HepG2 (cell line): ENCODE data around the gene PRKAR2B. TPM values are rescaled to one million over a fixed set of nuclear protein-coding genes. Genes with fewer than 3 reads are reported as not detected.

Experiments
- ARID4A ChIP-seq: sonication (generic); formaldehyde crosslinking; IDR thresholded peaks from 2 replicates; pipeline ENCODE4 v1.5.0; 2020; ENCODE audit warnings: mild to moderate bottlenecking, missing genetic modification reagents, borderline replicate concordance
- ETV5 ChIP-seq: IDR thresholded peaks from 2 replicates; pipeline ENCODE4 v1.6.1; 2018; ENCODE audit warnings: missing biosample characterization, missing genetic modification reagents, inconsistent platforms, borderline replicate concordance
- HBP1 ChIP-seq: IDR thresholded peaks from 2 replicates; pipeline ENCODE4 v1.6.1; 2016; ENCODE audit warnings: low read depth, control low read depth
- HCFC1 ChIP-seq: fragments of 150-350 bp; IDR thresholded peaks from 2 replicates; pipeline ENCODE4 v1.6.1; 2014; ENCODE audit warnings: low read depth, low read length
- HNRNPH1 ChIP-seq: fragments of 200-400 bp; formaldehyde crosslinking; optimal IDR thresholded peaks from 2 replicates; pipeline ENCODE3; 2017; ENCODE audit warnings: mild to moderate bottlenecking, low read depth, low read length
- KDM5B ChIP-seq: sonication (generic); formaldehyde crosslinking; IDR thresholded peaks from 2 replicates; pipeline ENCODE4 v1.4.0; 2020; ENCODE audit warnings: missing genetic modification reagents, mild to moderate bottlenecking, borderline replicate concordance
- KLF13 ChIP-seq: sonication (generic); formaldehyde crosslinking; IDR thresholded peaks from 2 replicates; pipeline ENCODE4 v1.4.0; 2020; ENCODE audit warnings: mild to moderate bottlenecking, missing genetic modification reagents
- MXD4 ChIP-seq: IDR thresholded peaks from 2 replicates; pipeline ENCODE4 v1.6.1; 2016; ENCODE audit warnings: mild to moderate bottlenecking, missing biosample characterization, missing genetic modification reagents
- NFYB ChIP-seq: sonication (generic); formaldehyde crosslinking; IDR thresholded peaks from 2 replicates; pipeline ENCODE4 v1.4.0; 2020; ENCODE audit warnings: missing genetic modification reagents
- PHF5A ChIP-seq: IDR thresholded peaks from one replicate; pipeline ENCODE4 v1.6.1; 2018; ENCODE audit warnings: low read depth, missing genetic modification reagents; ENCODE audit not compliant: unreplicated experiment
- SAP130 ChIP-seq: IDR thresholded peaks from 2 replicates; pipeline ENCODE4 v1.6.1; 2016; ENCODE audit warnings: low read depth
- SNAPC2 ChIP-seq: sonication (generic); formaldehyde crosslinking; IDR thresholded peaks from 2 replicates; pipeline ENCODE4 v1.8.1; 2022; ENCODE audit warnings: mild to moderate bottlenecking, missing genetic modification reagents
- SOX13 ChIP-seq, 3 experiments: fragments of 450-650 bp in 1 of 3; sonication (generic) in 1 of 3; formaldehyde crosslinking in 1 of 3; IDR thresholded peaks in 2 of 3; conservative IDR thresholded peaks in 1 of 3; 2 replicates each; pipeline versions ENCODE4 v1.5.0 to v1.6.1; 2016 to 2020; ENCODE audit warnings: antibody characterized with exemption in 1 of 3, mild to moderate bottlenecking in 1 of 3, missing compliant biosample characterization in 1 of 3, missing genetic modification reagents in 1 of 3, moderate library complexity in 1 of 3
- SRSF1 ChIP-seq: fragments of 200-400 bp; formaldehyde crosslinking; optimal IDR thresholded peaks from 2 replicates; pipeline ENCODE3; 2017; ENCODE audit warnings: mild to moderate bottlenecking, low read depth, low read length, moderate library complexity
- ZC3H4 ChIP-seq: sonication (generic); formaldehyde crosslinking; IDR thresholded peaks from 2 replicates; pipeline ENCODE4 v1.4.0; 2020; ENCODE audit warnings: missing genetic modification reagents, borderline replicate concordance
- ZFX ChIP-seq: sonication (generic); formaldehyde crosslinking; IDR thresholded peaks from 2 replicates; pipeline ENCODE4 v1.4.0; 2020; ENCODE audit warnings: mild to moderate bottlenecking, low read depth, missing genetic modification reagents, moderate library complexity
- ZKSCAN1 ChIP-seq: fragments of 150-350 bp; IDR thresholded peaks from 2 replicates; pipeline ENCODE4 v1.6.1; 2014; ENCODE audit warnings: low read length
- ZNF274 ChIP-seq: sonication (generic); formaldehyde crosslinking; IDR thresholded peaks from 2 replicates; pipeline ENCODE4 v1.5.1; 2020; ENCODE audit warnings: mild to moderate bottlenecking, missing genetic modification reagents
- ZNF572 ChIP-seq: sonication (generic); formaldehyde crosslinking; IDR thresholded peaks from 2 replicates; pipeline ENCODE4 v1.5.1; 2020; ENCODE audit warnings: mild to moderate bottlenecking, missing genetic modification reagents
- polyA plus RNA-seq, 8 experiments: library from polyadenylated mRNA; depleted of rRNA in 3 of 8; stranded (reverse) in 7 of 8; unstranded in 1 of 8; fragments of >200 nt; fragmentation: Illumina TruSeq in 4 of 8; extraction: Trizol in 4 of 8; gene quantifications; 2 replicates each; pipeline versions ENCODE4 v1.2.1 to v1.2.3, GENCODE V29; 2011 to 2016; ENCODE audit warnings: low read depth in 4 of 8, missing spikeins in 1 of 8, mixed read lengths in 1 of 8; ENCODE audit not compliant: insufficient read depth in 1 of 8
- total RNA-seq, 5 experiments: library from RNA; depleted of rRNA; stranded (reverse); fragments of >200 nt; fragmentation: Illumina TruSeq; extraction: Trizol; gene quantifications; 2 replicates each; pipeline ENCODE4 v1.2.3, GENCODE V29; 2016; ENCODE audit warnings: low read depth in 1 of 5

The PRKAR2B gene
- total and polyA plus RNA-seq, 2 of the 13 experiments (the other 11 are each of a cell fraction or from before 2014, with no cell fraction given) = not detected

GRCh38 chr7:107168233-107169119 is 124.0 kb downstream of the PRKAR2B start, which contains the start of gene HBP1 (continued):
- TF ChIP-seq HBP1 (CRISPR knock-in tag) (peak; percentile 23; the same call in 1 of the 2 replicates), HCFC1 (peak; percentile 95), HNRNPH1 (peak; percentile 63), PHF5A (CRISPR knock-in tag) (peak; percentile 59), ETV5 (CRISPR knock-in tag) (0 out of 2 replicates have a peak, but pooled peaks have one; percentile 41), ZC3H4 (CRISPR knock-in tag) (no peak), ZNF572 (CRISPR knock-in tag) (no peak), SNAPC2 (0 out of 2 replicates have a peak, but pooled peaks have one; percentile 32), KDM5B (no peak; the same call in 1 of the 2 replicates), SRSF1 (peak; percentile 54), ARID4A (CRISPR knock-in tag) (peak; percentile 88), ZNF274 (no peak), SAP130 (CRISPR knock-in tag) (peak; percentile 98), KLF13 (CRISPR knock-in tag) (no peak), ZFX (peak; percentile 88), SOX13 (IDR thresholded peaks at IDR 0.05) (no peak), SOX13 (CRISPR knock-in tag; conservative IDR thresholded peaks at IDR 0.05 in 1 of 2, IDR thresholded peaks at IDR 0.05 in 1 of 2) (peak in 1 of 2 experiments; percentile 50; a peak in 1 of 4 replicates), NFYB (CRISPR knock-in tag) (peak; percentile 96), ZKSCAN1 (no peak), MXD4 (0 out of 2 replicates have a peak, but pooled peaks have one; percentile 12)
